ENCODE measurements around the gene PPP1R9A.

The PPP1R9A gene

DNA sequence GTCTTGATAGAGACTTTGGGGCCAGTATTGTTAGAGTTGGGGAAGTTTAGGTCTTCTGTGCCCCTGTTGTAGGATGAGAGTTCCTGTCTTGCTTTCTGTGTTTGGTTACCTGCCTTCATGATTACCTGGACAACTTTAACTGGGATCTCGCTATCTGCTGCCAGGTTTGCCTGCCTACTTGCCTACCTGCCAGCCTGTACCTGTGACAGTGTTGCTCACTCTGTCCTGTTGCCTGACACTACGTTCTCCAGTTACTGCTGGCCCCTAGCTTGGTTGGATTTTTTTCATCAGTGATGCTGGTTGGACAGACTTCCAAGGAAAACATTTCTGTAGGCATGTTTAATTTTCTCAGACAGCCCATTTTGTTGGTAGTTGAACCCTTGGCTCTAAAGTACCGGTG is 48.4 kb downstream of the PPP1R9A start:
- H3F3A ChIP-seq (ENCODE audit: low read depth), result no peaks in the 10 kb centered on the region
- no peak for TF ChIP-seq EZH2phosphoT487 (IDR thresholded peaks at IDR 0.05; ENCODE audit: borderline replicate concordance)
- TF ChIP-seq CTCF (conservative IDR thresholded peaks at IDR 0.05; ENCODE audit: low read length), result no peak
- no peak overlapping the region for H3K9ac ChIP-seq (ENCODE audit: low read depth, low read length, poor library complexity, severe bottlenecking)
- no peaks in the 10 kb centered on the region for H3K9me3 ChIP-seq (ENCODE audit: insufficient read depth, low read depth, low read length)
- H3K9me2 ChIP-seq (replicated peaks; ENCODE audit: low read depth, low read length), result no peaks in the 10 kb centered on the region
- H3K79me2 ChIP-seq (ENCODE audit: insufficient read depth, low read length), result no peaks in the 10 kb centered on the region
- H3K4me3 ChIP-seq (ENCODE audit: low read length, poor library complexity, severe bottlenecking), result no peak overlapping the region
- H4K20me1 ChIP-seq (ENCODE audit: insufficient read depth, low read length, poor library complexity, severe bottlenecking), result no peaks in the 10 kb centered on the region
- H3K4me1 ChIP-seq (ENCODE audit: insufficient read depth, low read length, poor library complexity, severe bottlenecking), result no peaks in the 10 kb centered on the region
- no peaks in the 10 kb centered on the region for H3K27me3 ChIP-seq (ENCODE audit: insufficient read depth, low read length, poor library complexity, severe bottlenecking)
- H3K4me2 ChIP-seq (ENCODE audit: low read depth, low read length, poor library complexity, severe bottlenecking), result no peak overlapping the region
- no peaks in the 10 kb centered on the region for H3K36me3 ChIP-seq (ENCODE audit: insufficient read depth, low read length)
- no peak overlapping the region for H2AFZ ChIP-seq (ENCODE audit: low read length)

GRCh38 chr7:94957061-94957460 is 49.7 kb downstream of the PPP1R9A start:
- H4K20me1 ChIP-seq (ENCODE audit: insufficient read depth, low read length, poor library complexity, severe bottlenecking), result no peaks in the 10 kb centered on the region
- H3K9ac ChIP-seq (ENCODE audit: low read depth, low read length, poor library complexity, severe bottlenecking), result no peak overlapping the region
- no peaks in the 10 kb centered on the region for H3K79me2 ChIP-seq (ENCODE audit: insufficient read depth, low read length)
- H3K9me2 ChIP-seq (replicated peaks; ENCODE audit: low read depth, low read length), result no peaks in the 10 kb centered on the region
- no peak overlapping the region for H2AFZ ChIP-seq (ENCODE audit: low read length)
- no peaks in the 10 kb centered on the region for H3K9me3 ChIP-seq (ENCODE audit: insufficient read depth, low read depth, low read length)
- H3F3A ChIP-seq (ENCODE audit: low read depth), result no peaks in the 10 kb centered on the region
- H3K36me3 ChIP-seq (ENCODE audit: insufficient read depth, low read length), result no peaks in the 10 kb centered on the region
- H3K4me3 ChIP-seq (ENCODE audit: low read length, poor library complexity, severe bottlenecking), result no peak overlapping the region
- no peak for TF ChIP-seq EZH2phosphoT487 (IDR thresholded peaks at IDR 0.05; ENCODE audit: borderline replicate concordance)
- no peaks in the 10 kb centered on the region for H3K27me3 ChIP-seq (ENCODE audit: insufficient read depth, low read length, poor library complexity, severe bottlenecking)
- H3K4me2 ChIP-seq (ENCODE audit: low read depth, low read length, poor library complexity, severe bottlenecking), result no peak overlapping the region
- H3K4me1 ChIP-seq (ENCODE audit: insufficient read depth, low read length, poor library complexity, severe bottlenecking), result no peaks in the 10 kb centered on the region

DNA sequence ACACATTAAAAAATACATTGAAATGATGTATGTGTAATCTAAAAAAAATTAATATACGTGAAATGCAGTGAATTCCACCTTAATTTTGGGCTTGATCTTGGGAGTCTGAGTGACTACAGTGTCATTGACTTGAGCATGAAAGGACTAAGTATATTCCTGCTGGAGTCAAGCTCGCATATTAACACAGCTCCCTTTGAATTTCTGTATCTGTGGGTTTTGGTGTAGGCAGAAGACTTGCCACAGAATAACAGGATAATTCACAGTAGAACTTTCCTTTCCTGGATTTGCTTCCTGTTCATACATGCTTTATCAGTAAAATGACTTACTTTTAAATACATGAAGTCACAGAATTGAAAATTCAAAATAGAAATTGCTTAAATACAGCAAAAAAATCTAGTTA is 55.3 kb downstream of the PPP1R9A start:
- Histone ChIP-seq H3K36me3 (ENCODE audit: insufficient read depth, low read length) (no peaks in the 10 kb centered on the region), H2AFZ (ENCODE audit: low read length) (no peak overlapping the region), H3K9ac (ENCODE audit: low read depth, low read length, poor library complexity, severe bottlenecking) (no peak overlapping the region), H3K79me2 (ENCODE audit: insufficient read depth, low read length) (no peaks in the 10 kb centered on the region), H3K4me2 (ENCODE audit: low read depth, low read length, poor library complexity, severe bottlenecking) (no peak overlapping the region), H4K20me1 (ENCODE audit: insufficient read depth, low read length, poor library complexity, severe bottlenecking) (no peaks in the 10 kb centered on the region), H3K9me3 (ENCODE audit: insufficient read depth, low read depth, low read length) (no peaks in the 10 kb centered on the region), H3K9me2 (replicated peaks; ENCODE audit: low read depth, low read length) (no peaks in the 10 kb centered on the region), H3K4me3 (ENCODE audit: low read length, poor library complexity, severe bottlenecking) (no peak overlapping the region), H3F3A (ENCODE audit: low read depth) (no peaks in the 10 kb centered on the region), H3K4me1 (ENCODE audit: insufficient read depth, low read length, poor library complexity, severe bottlenecking) (no peaks in the 10 kb centered on the region), H3K27me3 (ENCODE audit: insufficient read depth, low read length, poor library complexity, severe bottlenecking) (no peaks in the 10 kb centered on the region)
- TF ChIP-seq CTCF (conservative IDR thresholded peaks at IDR 0.05; ENCODE audit: low read length) (no peak), EZH2phosphoT487 (IDR thresholded peaks at IDR 0.05; ENCODE audit: borderline replicate concordance) (no peak)

GRCh38 chr7:94969434-94970084 is 62.2 kb downstream of the PPP1R9A start:
- no peak overlapping the region for H2AFZ ChIP-seq (ENCODE audit: low read length)
- TF ChIP-seq CTCF (conservative IDR thresholded peaks at IDR 0.05; ENCODE audit: low read length) (no peak), EZH2phosphoT487 (IDR thresholded peaks at IDR 0.05; ENCODE audit: borderline replicate concordance) (no peak)

More at GRCh38 chr7:94969434-94970084, 62.2 kb downstream of the PPP1R9A start:
- Histone ChIP-seq H3K27me3 (ENCODE audit: insufficient read depth, low read length, poor library complexity, severe bottlenecking) (no peaks in the 10 kb centered on the region), H3K79me2 (ENCODE audit: insufficient read depth, low read length) (no peaks in the 10 kb centered on the region), H3F3A (ENCODE audit: low read depth) (no peaks in the 10 kb centered on the region), H3K4me2 (ENCODE audit: low read depth, low read length, poor library complexity, severe bottlenecking) (no peak overlapping the region), H3K4me3 (ENCODE audit: low read length, poor library complexity, severe bottlenecking) (no peak overlapping the region), H3K9me2 (replicated peaks; ENCODE audit: low read depth, low read length) (no peaks in the 10 kb centered on the region), H3K4me1 (ENCODE audit: insufficient read depth, low read length, poor library complexity, severe bottlenecking) (no peaks in the 10 kb centered on the region), H4K20me1 (ENCODE audit: insufficient read depth, low read length, poor library complexity, severe bottlenecking) (no peaks in the 10 kb centered on the region), H3K9me3 (ENCODE audit: insufficient read depth, low read depth, low read length) (no peaks in the 10 kb centered on the region), H3K9ac (ENCODE audit: low read depth, low read length, poor library complexity, severe bottlenecking) (no peak overlapping the region), H3K36me3 (ENCODE audit: insufficient read depth, low read length) (no peaks in the 10 kb centered on the region)
